Activated T-helper 2 cell treated with anti-CD3 and anti-CD28 coated beads, Interferon-gamma antibody, Interleukin-2, Interleukin-4, amounts not matched to agents 10 μg/mL and 5 μg/mL and 100 μg/mL, durations not matched to agents 14 hours and 24 hours and 36 hours (primary cell): ENCODE measurements around the gene TDRD10. TPM values are rescaled to one million over a fixed set of nuclear protein-coding genes. Genes with fewer than 3 reads are reported as not detected.

ENCODE experiments used
- DNase-seq: peaks from one replicate; pipeline ENCODE4 v3.0.0; 2021; ENCODE audit warnings: low spot score
- H3K27ac Mint-ChIP-seq: one replicate; pipeline ENCODE4 v1.8.0; 2021; ENCODE audit warnings: mixed read lengths
- H3K27me3 Mint-ChIP-seq: one replicate; pipeline ENCODE4 v1.8.0; 2021; ENCODE audit warnings: low read depth, mixed read lengths
- H3K36me3 Mint-ChIP-seq: one replicate; pipeline ENCODE4 v1.8.0; 2021; ENCODE audit warnings: low read depth, mixed read lengths
- H3K4me1 Mint-ChIP-seq: one replicate; pipeline ENCODE4 v1.8.0; 2021; ENCODE audit warnings: low read depth, mixed read lengths
- H3K4me3 Mint-ChIP-seq: one replicate; pipeline ENCODE4 v1.8.0; 2021; ENCODE audit warnings: low read depth, mild to moderate bottlenecking, moderate library complexity, mixed read lengths
- H3K9me3 Mint-ChIP-seq: one replicate; pipeline ENCODE4 v1.8.0; 2021; ENCODE audit warnings: mixed read lengths
- intact Hi-C: fragments of 100-400 bp; cut with micrococcal nuclease; formaldehyde crosslinking; loops from one replicate; pipeline ENCODE4 v1.15.1; 2023
- total RNA-seq: library from RNA; stranded (reverse); gene quantifications from 2 replicates; pipeline ENCODE4 v1.2.3, GENCODE V29; 2022

TDRD10 gene
- total RNA-seq, 1 donor from 2014 or later = not detected

GRCh38 chr1:154553056-154554030 is 51.3 kb downstream of the TDRD10 start:
- H3K27ac Mint-ChIP-seq = no peak overlapping the region
- peaks cover 30% of the 10 kb centered on the region for H3K4me1 Mint-ChIP-seq
- no peaks in the 10 kb centered on the region for H3K9me3 Mint-ChIP-seq
- DNase-seq = no peak
- intact Hi-C loops = no loop called here
- peaks cover 86% of the 10 kb centered on the region for H3K36me3 Mint-ChIP-seq
- H3K27me3 Mint-ChIP-seq = no peaks in the 10 kb centered on the region
- no peak overlapping the region for H3K4me3 Mint-ChIP-seq

DNA sequence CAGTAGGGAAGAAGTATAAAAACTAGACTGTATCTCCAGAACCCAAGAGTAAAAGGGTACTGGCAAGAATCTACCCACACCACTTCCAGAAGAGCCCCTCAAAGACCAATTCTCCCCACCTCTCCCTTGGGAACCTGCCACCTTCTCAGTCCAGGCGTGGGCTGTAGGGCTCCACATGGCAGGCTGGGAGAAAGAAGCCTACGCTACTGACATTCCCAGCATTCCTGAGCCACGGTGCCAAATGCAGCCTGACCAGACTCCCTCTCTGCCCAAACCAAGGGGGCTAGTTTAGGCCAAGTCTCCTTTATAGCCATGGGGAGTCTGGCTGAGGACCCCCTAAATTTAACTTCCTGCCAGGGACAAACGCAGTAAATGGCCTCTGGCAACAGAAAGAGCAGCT is 54.4 kb downstream of the TDRD10 start:
- no peak for DNase-seq
- peak overlapping the region; percentile 1 for H3K4me3 Mint-ChIP-seq
- H3K4me1 Mint-ChIP-seq = peaks cover 22% of the 10 kb centered on the region
- peaks cover 59% of the 10 kb centered on the region for H3K36me3 Mint-ChIP-seq
- intact Hi-C loops = loop anchor here (5.0 kb wide), 7 partner anchors 106 to 506 kb away; partner anchors contain the start of genes ATP8B2, EFNA4, PBXIP1 and UBAP2L
- H3K9me3 Mint-ChIP-seq = no peaks in the 10 kb centered on the region
- H3K27ac Mint-ChIP-seq = no peak overlapping the region
- H3K27me3 Mint-ChIP-seq = no peaks in the 10 kb centered on the region

DNA sequence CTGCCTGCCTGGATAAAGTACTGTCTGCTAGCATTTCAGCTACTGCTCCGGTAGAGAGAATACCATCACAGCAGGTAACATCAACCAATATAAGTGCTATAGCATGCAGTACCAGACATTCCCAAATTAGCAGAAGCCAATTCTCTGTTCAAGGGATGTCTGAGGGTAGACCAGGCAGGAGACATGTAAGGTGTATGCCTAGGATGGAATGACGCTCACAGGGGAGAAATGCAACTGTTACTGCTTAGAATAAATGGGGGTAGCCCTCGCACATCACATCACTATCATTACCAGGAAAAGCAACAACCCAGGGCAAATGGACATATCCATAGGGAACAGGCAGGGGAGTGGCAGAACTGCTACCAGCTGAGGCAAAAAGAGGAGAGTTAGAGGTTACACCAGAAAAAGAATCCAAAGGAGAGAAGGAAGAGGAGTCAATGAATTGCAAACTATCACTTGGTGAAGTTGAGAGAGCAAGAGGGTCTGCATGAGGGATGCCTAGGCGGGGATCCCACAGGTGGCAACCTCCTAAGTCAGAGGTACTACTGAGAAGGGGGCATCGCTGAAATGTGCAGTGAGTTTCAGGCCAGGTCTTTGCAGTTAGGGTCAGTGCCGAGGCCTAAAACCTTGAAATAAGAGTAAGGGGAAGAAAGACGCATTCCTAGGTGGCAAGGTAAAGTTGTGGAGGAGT is 55.4 kb downstream of the TDRD10 start:
- Mint-ChIP-seq H3K27me3 (no peaks in the 10 kb centered on the region), H3K9me3 (no peaks in the 10 kb centered on the region), H3K27ac (peak overlapping the region; percentile 87), H3K4me3 (peak overlapping the region; percentile 90), H3K4me1 (peaks cover 22% of the 10 kb centered on the region), H3K36me3 (peaks cover 49% of the 10 kb centered on the region)
- no peak for DNase-seq
- intact Hi-C loops = loop anchor here (5.0 kb wide), 7 partner anchors 105 to 505 kb away; partner anchors contain the start of genes ATP8B2, EFNA4, PBXIP1 and UBAP2L

DNA sequence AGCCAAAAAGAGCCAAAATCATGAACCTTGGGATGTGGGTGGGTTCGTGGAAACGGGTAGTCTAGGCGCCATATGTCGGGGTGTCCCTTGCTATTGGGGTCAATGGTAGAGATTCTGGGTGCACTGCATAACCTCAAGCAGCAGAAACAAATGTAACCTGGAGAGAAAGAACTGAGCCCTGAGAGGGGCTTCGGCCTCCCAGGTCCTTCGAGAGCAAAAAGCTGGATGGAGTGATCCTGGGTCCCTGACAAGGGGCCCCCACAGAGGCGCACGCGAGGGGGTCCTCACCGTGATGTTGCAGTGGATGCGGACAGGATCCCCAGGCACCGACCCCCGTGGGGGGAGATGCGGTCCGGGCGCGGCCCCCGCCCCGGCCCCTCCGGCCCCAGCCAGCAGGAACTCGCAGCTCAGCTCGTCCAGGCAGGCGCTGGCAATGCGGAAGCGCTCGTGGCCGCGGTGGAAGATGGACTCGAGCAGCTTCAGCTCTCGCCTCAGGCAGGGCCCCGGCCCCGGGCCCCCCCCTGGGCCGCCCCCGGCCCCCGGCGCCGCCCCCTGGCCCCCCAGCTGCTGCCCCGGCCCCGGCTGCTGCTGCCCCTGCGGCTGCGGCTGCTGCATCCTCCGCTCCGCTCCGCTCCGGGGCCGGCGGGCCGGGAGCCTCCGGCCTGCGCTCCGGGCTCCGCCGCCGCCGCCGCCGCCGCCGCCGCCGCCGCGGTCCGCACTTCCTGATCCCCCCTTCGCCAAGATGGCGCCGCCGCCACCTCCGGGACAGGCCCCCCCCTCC is 56.1 kb downstream of the TDRD10 start, which contains the start of gene UBE2Q1:
TSS of gene UBE2Q1 (minus strand) at position 724 of the 781 bp plus-strand sequence. CDS start at position 615, 109 bp downstream.
- Mint-ChIP-seq H3K27me3 (no peaks in the 10 kb centered on the region), H3K4me1 (peaks cover 22% of the 10 kb centered on the region), H3K9me3 (no peaks in the 10 kb centered on the region), H3K4me3 (peak within 1 kb of the TSS; percentile 90), H3K27ac (peak within 1 kb of the TSS; percentile 87), H3K36me3 (peaks cover 42% of the 10 kb centered on the region)
- intact Hi-C loops = loop anchor here (1.0 to 5.0 kb wide), 11 partner anchors 104 to 504 kb away; partner anchors contain the start of genes ATP8B2, CKS1B, EFNA4 and PBXIP1
- DNase-seq = peak; percentile 22

GRCh38 chr1:154558720-154559465 is 56.9 kb downstream of the TDRD10 start:
- peak; percentile 99 for DNase-seq
- intact Hi-C loops = loop anchor here (1.0 to 5.0 kb wide), 12 partner anchors 49 to 503 kb away; partner anchors contain the start of genes ADAR, ATP8B2, CKS1B and EFNA4
- Mint-ChIP-seq H3K27me3 (no peaks in the 10 kb centered on the region), H3K9me3 (no peaks in the 10 kb centered on the region), H3K4me1 (peaks cover 22% of the 10 kb centered on the region), H3K4me3 (peak overlapping the region; percentile 88), H3K27ac (peak overlapping the region; percentile 76), H3K36me3 (peaks cover 34% of the 10 kb centered on the region)

GRCh38 chr1:154559466-154560044 is 57.5 kb downstream of the TDRD10 start:
- peaks cover 22% of the 10 kb centered on the region for H3K4me1 Mint-ChIP-seq

DNA sequence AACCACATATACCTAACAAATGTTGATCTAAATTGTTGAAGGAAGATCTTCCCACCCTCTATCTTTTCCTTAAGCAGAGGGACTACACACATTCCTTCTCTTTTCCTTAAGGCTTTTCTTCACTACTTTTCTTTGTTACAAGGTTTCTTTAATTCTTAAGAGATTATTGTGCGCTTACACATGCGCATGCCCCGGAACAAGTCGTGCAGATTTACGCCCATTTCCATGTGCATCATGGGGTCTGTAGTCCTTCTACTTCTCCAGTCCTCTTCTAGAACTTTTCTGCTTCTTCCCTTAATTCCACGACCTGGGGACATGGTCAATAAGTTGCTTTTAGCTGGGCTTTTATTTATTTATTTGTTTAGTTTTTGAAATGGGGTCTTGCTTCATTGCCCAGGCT is 63.9 kb downstream of the TDRD10 start:
- peaks cover 25% of the 10 kb centered on the region for H3K27me3 Mint-ChIP-seq
- intact Hi-C loops = no loop called here
- H3K4me3 Mint-ChIP-seq = no peak overlapping the region
- no peak for DNase-seq
- no peaks in the 10 kb centered on the region for H3K9me3 Mint-ChIP-seq
- H3K4me1 Mint-ChIP-seq = peaks cover 7% of the 10 kb centered on the region
- H3K27ac Mint-ChIP-seq = no peak overlapping the region
- no peaks in the 10 kb centered on the region for H3K36me3 Mint-ChIP-seq

More at GRCh38 chr1:154559466-154560044, 57.5 kb downstream of the TDRD10 start:
- Mint-ChIP-seq H3K27me3 (no peaks in the 10 kb centered on the region), H3K36me3 (peaks cover 29% of the 10 kb centered on the region), H3K4me3 (peak overlapping the region; percentile 88), H3K27ac (peak overlapping the region; percentile 76), H3K9me3 (no peaks in the 10 kb centered on the region)
- DNase-seq = peak; percentile 78
- intact Hi-C loops = loop anchor here (1.0 to 5.0 kb wide), 10 partner anchors 49 to 503 kb away; partner anchors contain the start of genes ADAR, ATP8B2, EFNA4 and PBXIP1

DNA sequence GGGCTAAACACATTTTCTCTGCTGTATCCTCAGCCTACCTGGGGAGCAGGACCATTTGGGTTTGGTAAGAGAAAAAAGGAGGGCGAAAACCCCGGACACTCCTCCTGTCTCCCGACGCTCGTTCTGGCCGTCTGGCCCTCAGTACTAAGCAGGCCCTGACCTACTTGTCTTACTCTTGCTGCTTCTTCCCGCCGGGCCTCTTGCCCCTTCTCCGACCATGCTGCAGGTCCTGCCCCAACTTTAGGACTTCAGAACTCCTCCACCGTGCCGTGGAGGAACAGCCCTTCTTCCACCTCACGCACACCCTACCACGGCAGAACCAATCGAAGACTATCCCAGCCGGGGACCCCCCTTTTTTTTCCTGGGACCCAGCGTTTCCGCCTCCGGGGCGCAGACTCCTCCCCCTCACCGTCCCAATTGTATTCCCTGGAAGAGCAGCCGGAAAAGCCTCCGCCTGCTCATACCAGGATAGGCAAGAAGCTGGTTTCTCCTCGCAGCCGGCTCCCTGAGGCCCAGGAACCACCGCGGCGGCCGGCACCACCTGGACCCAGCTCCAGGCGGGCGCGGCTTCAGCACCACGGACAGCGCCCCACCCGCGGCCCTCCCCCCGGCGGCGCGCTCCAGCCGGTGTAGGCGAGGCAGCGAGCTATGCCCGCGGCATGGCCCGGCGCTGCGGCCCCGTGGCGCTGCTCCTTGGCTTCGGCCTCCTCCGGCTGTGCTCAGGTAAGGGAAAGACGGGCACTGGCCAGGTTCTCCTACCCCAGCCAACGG is 65.6 kb downstream of the TDRD10 start, which contains the start of gene CHRNB2:
TSS of gene CHRNB2 (plus strand) at position 393 of the 771 bp plus-strand sequence. CDS start at position 660, 267 bp downstream.
- H3K36me3 Mint-ChIP-seq = no peaks in the 10 kb centered on the region
- DNase-seq = peak; percentile 74
- peaks cover 7% of the 10 kb centered on the region for H3K4me1 Mint-ChIP-seq

DNA sequence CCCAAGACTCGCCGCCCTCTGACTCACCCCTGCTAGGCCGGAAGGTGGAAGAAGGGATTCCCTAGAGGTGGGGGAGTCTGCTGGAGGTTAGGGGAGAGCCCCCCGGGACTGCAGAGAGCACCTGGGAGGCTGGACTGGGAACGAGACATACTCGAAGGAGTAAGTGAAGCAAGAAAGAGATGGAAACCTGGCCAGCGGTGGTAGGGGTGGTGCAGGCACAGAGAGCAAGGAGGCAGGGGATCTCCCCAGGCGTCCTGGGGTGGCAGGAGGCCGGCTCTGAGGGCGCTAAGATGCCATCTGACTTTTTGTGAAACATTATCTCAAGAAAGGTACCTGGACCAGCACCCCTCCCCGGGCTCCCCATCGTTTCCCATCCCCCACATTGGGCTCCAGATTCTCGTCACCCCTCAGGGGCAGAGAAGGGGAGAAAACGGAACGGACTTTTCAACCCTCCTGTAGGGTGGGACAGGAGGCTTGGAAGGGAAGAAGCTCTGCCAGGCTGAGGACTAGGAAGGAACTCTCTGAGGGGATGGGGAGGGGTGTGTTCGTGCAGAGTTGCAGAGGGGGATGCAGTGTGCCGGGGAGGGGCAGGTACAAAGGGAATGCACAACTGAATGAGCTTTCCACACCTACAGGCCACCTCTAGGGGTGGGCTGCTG is 66.3 kb downstream of the TDRD10 start:
- no peaks in the 10 kb centered on the region for H3K36me3 Mint-ChIP-seq
- intact Hi-C loops = no loop called here
- no peak for DNase-seq
- no peak overlapping the region for H3K4me3 Mint-ChIP-seq
- H3K4me1 Mint-ChIP-seq = peaks cover 7% of the 10 kb centered on the region
- peaks cover 25% of the 10 kb centered on the region for H3K27me3 Mint-ChIP-seq
- no peak overlapping the region for H3K27ac Mint-ChIP-seq
- H3K9me3 Mint-ChIP-seq = no peaks in the 10 kb centered on the region

More for the DNA sequence above, 65.6 kb downstream of the TDRD10 start, which contains the start of gene CHRNB2:
- Mint-ChIP-seq H3K27ac (no peak within 1 kb of the TSS), H3K9me3 (no peaks in the 10 kb centered on the region), H3K27me3 (peaks cover 25% of the 10 kb centered on the region), H3K4me3 (no peak within 1 kb of the TSS)
- intact Hi-C loops = no loop called here

DNA sequence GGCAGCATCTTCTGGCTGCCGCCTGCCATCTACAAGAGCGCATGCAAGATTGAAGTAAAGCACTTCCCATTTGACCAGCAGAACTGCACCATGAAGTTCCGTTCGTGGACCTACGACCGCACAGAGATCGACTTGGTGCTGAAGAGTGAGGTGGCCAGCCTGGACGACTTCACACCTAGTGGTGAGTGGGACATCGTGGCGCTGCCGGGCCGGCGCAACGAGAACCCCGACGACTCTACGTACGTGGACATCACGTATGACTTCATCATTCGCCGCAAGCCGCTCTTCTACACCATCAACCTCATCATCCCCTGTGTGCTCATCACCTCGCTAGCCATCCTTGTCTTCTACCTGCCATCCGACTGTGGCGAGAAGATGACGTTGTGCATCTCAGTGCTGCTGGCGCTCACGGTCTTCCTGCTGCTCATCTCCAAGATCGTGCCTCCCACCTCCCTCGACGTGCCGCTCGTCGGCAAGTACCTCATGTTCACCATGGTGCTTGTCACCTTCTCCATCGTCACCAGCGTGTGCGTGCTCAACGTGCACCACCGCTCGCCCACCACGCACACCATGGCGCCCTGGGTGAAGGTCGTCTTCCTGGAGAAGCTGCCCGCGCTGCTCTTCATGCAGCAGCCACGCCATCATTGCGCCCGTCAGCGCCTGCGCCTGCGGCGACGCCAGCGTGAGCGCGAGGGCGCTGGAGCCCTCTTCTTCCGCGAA is 69.4 kb downstream of the TDRD10 start:
- H3K27me3 Mint-ChIP-seq = peaks cover 20% of the 10 kb centered on the region
- H3K9me3 Mint-ChIP-seq = no peaks in the 10 kb centered on the region
- H3K36me3 Mint-ChIP-seq = peaks cover 4% of the 10 kb centered on the region
- H3K4me1 Mint-ChIP-seq = peaks cover 7% of the 10 kb centered on the region
- no peak overlapping the region for H3K27ac Mint-ChIP-seq
- intact Hi-C loops = no loop called here
- no peak for DNase-seq
- no peak overlapping the region for H3K4me3 Mint-ChIP-seq
